ENCODE measurements around the gene GGT1.
A peak's percentile ranks its signal among the peaks of the same experiment; 100 is the strongest.
"Not testable (repeated sequence)": the region's sequence is repeated elsewhere in the genome, so short reads cannot be mapped to it uniquely, and the experiment has no call there.

The GGT1 gene
- total RNA-seq: 0.65 to 0.90 reads per million in 2 experiments

- DNase-seq (ENCODE audit: low read depth): not testable (repeated sequence)
Measured at GRCh38 chr22:24602847-24603769, at the start of gene GGT1. TSS of gene GGT1 (plus strand) at chr22:24603193. CDS start at chr22:24611082, 7,889 bp downstream.

GRCh38 chr22:24553597-24554312 lies 49.2 kb upstream of the GGT1 start:
- DNase-seq (ENCODE audit: low read depth): no peak

GRCh38 chr22:24554313-24555164 lies 48.5 kb upstream of the GGT1 start, which contains the start of gene GUCD1:
TSS of gene GUCD1 (minus strand) at chr22:24555138. CDS start at chr22:24554991, 147 bp downstream.
- DNase-seq (ENCODE audit: low read depth): no peak

- peak; percentile 99 for DNase-seq (ENCODE audit: low read depth)
Measured at GRCh38 chr22:24555165-24556039, 47.6 kb upstream of the GGT1 start, which contains the start of gene SNRPD3. TSS of gene SNRPD3 (plus strand) at chr22:24555999. CDS start at chr22:24557675, 1,676 bp downstream.

- DNase-seq (ENCODE audit: low read depth): no peak
Measured at GRCh38 chr22:24559471-24559870, 43.5 kb upstream of the GGT1 start.

GRCh38 chr22:24563246-24563645 lies 39.7 kb upstream of the GGT1 start:
- DNase-seq (ENCODE audit: low read depth): no peak

- DNase-seq (ENCODE audit: low read depth): no peak
Measured at GRCh38 chr22:24564376-24565058, 38.5 kb upstream of the GGT1 start.

GRCh38 chr22:24565077-24565476 lies 37.9 kb upstream of the GGT1 start:
- no peak for DNase-seq (ENCODE audit: low read depth)

GRCh38 chr22:24566899-24567511 lies 36.0 kb upstream of the GGT1 start:
- no peak for DNase-seq (ENCODE audit: low read depth)

GRCh38 chr22:24567668-24568067 lies 35.3 kb upstream of the GGT1 start:
- DNase-seq (ENCODE audit: low read depth): no peak

GRCh38 chr22:24571266-24571665 lies 31.7 kb upstream of the GGT1 start:
- no peak for DNase-seq (ENCODE audit: low read depth)

GRCh38 chr22:24576778-24577177 lies 26.2 kb upstream of the GGT1 start:
- DNase-seq (ENCODE audit: low read depth): no peak

- DNase-seq (ENCODE audit: low read depth): no peak
Measured at GRCh38 chr22:24578355-24579257, 24.4 kb upstream of the GGT1 start.

GRCh38 chr22:24579258-24579601 lies 23.8 kb upstream of the GGT1 start:
- DNase-seq (ENCODE audit: low read depth): no peak

- DNase-seq (ENCODE audit: low read depth): no peak
Measured at GRCh38 chr22:24580276-24580675, 22.7 kb upstream of the GGT1 start.

- DNase-seq (ENCODE audit: low read depth): no peak
Measured at GRCh38 chr22:24582056-24582814, 20.8 kb upstream of the GGT1 start.

- DNase-seq (ENCODE audit: low read depth): no peak
Measured at GRCh38 chr22:24583221-24584165, 19.5 kb upstream of the GGT1 start.

Measured in T follicular helper cell (primary cell).